Astrocyte (in vitro differentiated cells and primary cell): ENCODE data around the gene NPEPL1. TPM values are rescaled to one million over a fixed set of nuclear protein-coding genes. Genes with fewer than 3 reads are reported as not detected.

Experiments
- DNase-seq: peaks from one replicate; pipeline ENCODE4 v3.0.0-alpha.2; 2010; ENCODE audit warnings: low read depth
- FAIRE-seq: peaks from 2 replicates; lab custom pipeline; 2011; peaks lifted over from hg19 to GRCh38; lab: Jason Lieb, UNC
- H2AFZ ChIP-seq: 2 replicates; pipeline ENCODE4 v1.6.0; 2012; ENCODE audit warnings: low read depth, low read length, inconsistent platforms
- H3K27ac ChIP-seq: 2 replicates; pipeline ENCODE4 v1.5.1; 2011; ENCODE audit warnings: low read depth, low read length, inconsistent platforms
- H3K27me3 ChIP-seq: 2 replicates; pipeline ENCODE4 v1.6.0; 2011; ENCODE audit warnings: low read length, inconsistent platforms; ENCODE audit not compliant: insufficient read depth
- H3K36me3 ChIP-seq: 2 replicates; pipeline ENCODE4 v1.5.1; 2011; ENCODE audit warnings: low read length, inconsistent platforms; ENCODE audit not compliant: insufficient read depth
- H3K4me1 ChIP-seq: 2 replicates; pipeline ENCODE4 v1.5.1; 2011; ENCODE audit warnings: low read length, inconsistent platforms; ENCODE audit not compliant: insufficient read depth
- H3K4me2 ChIP-seq: 2 replicates; pipeline ENCODE4 v1.6.0; 2012; ENCODE audit warnings: low read length, inconsistent platforms
- H3K4me3 ChIP-seq: 2 replicates; pipeline ENCODE4 v1.5.1; 2011; ENCODE audit warnings: low read depth, mild to moderate bottlenecking, low read length, inconsistent platforms; ENCODE audit not compliant: insufficient read depth
- H3K79me2 ChIP-seq: 2 replicates; pipeline ENCODE4 v1.6.0; 2012; ENCODE audit warnings: mild to moderate bottlenecking, low read length, inconsistent platforms; ENCODE audit not compliant: insufficient read depth
- H3K9ac ChIP-seq: 2 replicates; pipeline ENCODE4 v1.6.0; 2012; ENCODE audit warnings: mild to moderate bottlenecking, low read length, inconsistent platforms
- H3K9me3 ChIP-seq: 2 replicates; pipeline ENCODE4 v1.5.1; 2012; ENCODE audit warnings: low read depth, mild to moderate bottlenecking, low read length, inconsistent platforms; ENCODE audit not compliant: insufficient read depth
- H4K20me1 ChIP-seq: 2 replicates; pipeline ENCODE4 v1.6.0; 2012; ENCODE audit warnings: low read length, inconsistent platforms; ENCODE audit not compliant: insufficient read depth
- H3K27ac Mint-ChIP-seq: one replicate; pipeline ENCODE4 v1.8.0; 2021; ENCODE audit warnings: mild to moderate bottlenecking, mixed read lengths; ENCODE audit not compliant: unreplicated experiment
- H3K27me3 Mint-ChIP-seq: one replicate; pipeline ENCODE4 v1.8.0; 2021; ENCODE audit warnings: low read depth, mixed read lengths; ENCODE audit not compliant: unreplicated experiment
- H3K36me3 Mint-ChIP-seq: one replicate; pipeline ENCODE4 v1.8.0; 2021; ENCODE audit warnings: low read depth, mixed read lengths; ENCODE audit not compliant: unreplicated experiment
- H3K4me1 Mint-ChIP-seq: one replicate; pipeline ENCODE4 v1.8.0; 2021; ENCODE audit warnings: low read depth, mixed read lengths; ENCODE audit not compliant: unreplicated experiment
- H3K4me3 Mint-ChIP-seq: one replicate; pipeline ENCODE4 v1.8.0; 2021; ENCODE audit warnings: mild to moderate bottlenecking, moderate library complexity, mixed read lengths; ENCODE audit not compliant: unreplicated experiment
- H3K9me3 Mint-ChIP-seq: one replicate; pipeline ENCODE4 v1.8.0; 2021; ENCODE audit warnings: mild to moderate bottlenecking, mixed read lengths; ENCODE audit not compliant: unreplicated experiment
- EZH2 ChIP-seq: IDR thresholded peaks from 2 replicates; pipeline ENCODE4 v1.6.1; 2012; ENCODE audit warnings: mild to moderate bottlenecking, low read length, inconsistent platforms; ENCODE audit not compliant: insufficient read depth
- total RNA-seq: library from RNA; stranded (reverse); gene quantifications from 2 replicates; pipeline ENCODE4 v1.2.1, GENCODE V29; 2021
- TF ChIP-seq, protein P1 (sequence below): IDR thresholded peaks from 2 replicates; pipeline ENCODE4 v1.5.1; 2011; ENCODE audit warnings: low read depth, mild to moderate bottlenecking, inconsistent platforms, low read length, moderate library complexity; ENCODE audit not compliant: insufficient read depth

The NPEPL1 gene
- total RNA-seq, 1 donor from 2014 or later: 27.1 TPM

DNA sequence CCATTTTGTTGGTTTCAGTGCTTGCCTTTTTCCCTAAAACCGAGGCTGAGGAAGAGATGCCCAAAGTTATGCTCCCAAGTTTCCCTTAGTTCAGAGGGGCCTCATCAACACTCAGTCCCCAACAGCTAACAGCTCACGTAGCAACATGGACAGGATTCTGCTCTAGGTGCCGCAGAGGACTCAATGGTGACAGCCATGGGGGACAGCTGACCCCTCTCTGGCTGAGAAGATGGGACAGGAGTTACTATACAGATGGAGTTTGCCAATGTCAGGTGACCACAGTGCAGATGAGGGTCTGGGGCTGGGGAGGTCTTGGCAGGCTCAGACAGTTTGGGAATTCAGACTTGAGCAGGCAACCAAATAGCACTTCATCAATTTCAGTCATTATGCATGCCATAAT, 67.3 kb downstream of the NPEPL1 start:
- H3K36me3 Mint-ChIP-seq: peaks cover 2% of the 10 kb centered on the region
- FAIRE-seq (no peak), DNase-seq (no peak)
- no peaks in the 10 kb centered on the region for H4K20me1 ChIP-seq
- peaks cover 20% of the 10 kb centered on the region for H3K9me3 Mint-ChIP-seq
- TF ChIP-seq EZH2: no peak
- TF ChIP-seq, protein P1, sequence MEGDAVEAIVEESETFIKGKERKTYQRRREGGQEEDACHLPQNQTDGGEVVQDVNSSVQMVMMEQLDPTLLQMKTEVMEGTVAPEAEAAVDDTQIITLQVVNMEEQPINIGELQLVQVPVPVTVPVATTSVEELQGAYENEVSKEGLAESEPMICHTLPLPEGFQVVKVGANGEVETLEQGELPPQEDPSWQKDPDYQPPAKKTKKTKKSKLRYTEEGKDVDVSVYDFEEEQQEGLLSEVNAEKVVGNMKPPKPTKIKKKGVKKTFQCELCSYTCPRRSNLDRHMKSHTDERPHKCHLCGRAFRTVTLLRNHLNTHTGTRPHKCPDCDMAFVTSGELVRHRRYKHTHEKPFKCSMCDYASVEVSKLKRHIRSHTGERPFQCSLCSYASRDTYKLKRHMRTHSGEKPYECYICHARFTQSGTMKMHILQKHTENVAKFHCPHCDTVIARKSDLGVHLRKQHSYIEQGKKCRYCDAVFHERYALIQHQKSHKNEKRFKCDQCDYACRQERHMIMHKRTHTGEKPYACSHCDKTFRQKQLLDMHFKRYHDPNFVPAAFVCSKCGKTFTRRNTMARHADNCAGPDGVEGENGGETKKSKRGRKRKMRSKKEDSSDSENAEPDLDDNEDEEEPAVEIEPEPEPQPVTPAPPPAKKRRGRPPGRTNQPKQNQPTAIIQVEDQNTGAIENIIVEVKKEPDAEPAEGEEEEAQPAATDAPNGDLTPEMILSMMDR: no peak
- H3K27ac Mint-ChIP-seq: no peak overlapping the region
- H3K4me3 Mint-ChIP-seq: no peak overlapping the region
- H3K9ac ChIP-seq: no peak overlapping the region
- no peak overlapping the region for H3K27ac ChIP-seq
- peaks cover 55% of the 10 kb centered on the region for H3K27me3 Mint-ChIP-seq
- H3K4me1 Mint-ChIP-seq: no peaks in the 10 kb centered on the region
- no peaks in the 10 kb centered on the region for H3K79me2 ChIP-seq
- H3K36me3 ChIP-seq: no peaks in the 10 kb centered on the region
- no peak overlapping the region for H3K4me3 ChIP-seq
- no peaks in the 10 kb centered on the region for H3K9me3 ChIP-seq
- peaks cover 3% of the 10 kb centered on the region for H3K27me3 ChIP-seq
- H3K4me2 ChIP-seq: no peak overlapping the region
- no peaks in the 10 kb centered on the region for H3K4me1 ChIP-seq
- no peak overlapping the region for H2AFZ ChIP-seq

DNA sequence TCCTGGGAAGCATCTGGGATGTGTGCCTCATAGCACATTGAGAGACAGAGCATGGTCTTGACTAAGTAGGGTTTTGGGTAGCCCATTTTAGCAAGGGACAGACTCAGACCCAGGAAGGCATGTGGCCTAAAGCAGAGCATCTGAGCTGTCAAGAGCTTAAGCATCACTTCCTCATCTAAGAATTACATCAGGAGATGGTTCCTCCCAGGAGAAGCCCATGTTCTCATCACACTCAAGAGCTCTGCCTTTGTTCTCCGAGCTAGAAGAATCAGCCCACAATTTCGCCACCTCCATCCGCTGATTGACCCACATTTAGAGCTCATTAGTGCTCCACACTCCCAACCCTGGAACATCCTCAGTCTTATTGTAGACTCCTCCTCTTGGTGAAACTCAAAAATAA, 68.3 kb downstream of the NPEPL1 start:
- H3K4me1 ChIP-seq: no peaks in the 10 kb centered on the region
- no peak overlapping the region for H3K9ac ChIP-seq
- H3K9me3 Mint-ChIP-seq: peaks cover 22% of the 10 kb centered on the region
- H3K79me2 ChIP-seq: no peaks in the 10 kb centered on the region
- TF ChIP-seq, protein P1: no peak
- TF ChIP-seq EZH2: no peak
- no peaks in the 10 kb centered on the region for H3K4me1 Mint-ChIP-seq
- H4K20me1 ChIP-seq: no peaks in the 10 kb centered on the region
- no peak overlapping the region for H2AFZ ChIP-seq
- no peaks in the 10 kb centered on the region for H3K9me3 ChIP-seq
- DNase-seq (no peak), FAIRE-seq (no peak)
- no peak overlapping the region for H3K4me3 ChIP-seq
- H3K27ac Mint-ChIP-seq: no peak overlapping the region
- H3K4me3 Mint-ChIP-seq: no peak overlapping the region
- peaks cover 3% of the 10 kb centered on the region for H3K27me3 ChIP-seq
- no peak overlapping the region for H3K4me2 ChIP-seq
- H3K36me3 ChIP-seq: no peaks in the 10 kb centered on the region
- no peak overlapping the region for H3K27ac ChIP-seq
- peaks cover 2% of the 10 kb centered on the region for H3K36me3 Mint-ChIP-seq
- peaks cover 51% of the 10 kb centered on the region for H3K27me3 Mint-ChIP-seq

DNA sequence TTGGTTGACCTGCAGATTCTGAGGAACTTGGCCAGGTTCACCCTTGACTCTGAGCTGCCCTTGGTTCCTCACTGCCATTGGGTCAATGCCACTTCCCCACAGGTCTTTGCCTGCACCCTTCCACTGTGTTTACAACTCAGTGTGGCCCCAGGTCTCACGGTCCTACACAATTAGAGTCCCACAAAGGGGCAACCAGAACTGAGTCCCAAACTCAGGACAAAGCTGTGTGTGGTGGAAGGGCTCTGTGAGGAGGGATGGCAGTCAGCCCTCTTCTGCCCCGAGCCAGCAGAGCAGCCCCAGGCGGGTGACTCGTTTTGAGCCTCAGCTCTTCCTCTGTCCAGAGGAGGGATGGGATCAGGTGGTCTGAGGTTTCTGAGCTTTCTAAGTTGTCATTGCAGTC, 69.5 kb downstream of the NPEPL1 start:
- Mint-ChIP-seq H3K27me3 (peaks cover 44% of the 10 kb centered on the region), H3K27ac (no peak overlapping the region), H3K36me3 (peaks cover 2% of the 10 kb centered on the region), H3K9me3 (peaks cover 20% of the 10 kb centered on the region), H3K4me1 (no peaks in the 10 kb centered on the region), H3K4me3 (no peak overlapping the region)
- Histone ChIP-seq H3K79me2 (no peaks in the 10 kb centered on the region), H3K27ac (no peak overlapping the region), H3K9ac (no peak overlapping the region), H3K4me3 (no peak overlapping the region), H3K9me3 (no peaks in the 10 kb centered on the region), H3K27me3 (peaks cover 6% of the 10 kb centered on the region), H3K4me1 (no peaks in the 10 kb centered on the region), H2AFZ (no peak overlapping the region), H4K20me1 (no peaks in the 10 kb centered on the region), H3K36me3 (no peaks in the 10 kb centered on the region), H3K4me2 (no peak overlapping the region)
- TF ChIP-seq, protein P1: no peak
- no peak for TF ChIP-seq EZH2
- DNase-seq (no peak), FAIRE-seq (no peak)
